HPDE6-E6E7 (cell line): ENCODE measurements around the gene CTTNBP2.

Experiments used
- DNase-seq: peaks from one replicate; pipeline ENCODE4 v3.0.0; 2011; ENCODE audit warnings: missing footprints; ENCODE audit errors: extremely low spot score

Gene CTTNBP2

DNA sequence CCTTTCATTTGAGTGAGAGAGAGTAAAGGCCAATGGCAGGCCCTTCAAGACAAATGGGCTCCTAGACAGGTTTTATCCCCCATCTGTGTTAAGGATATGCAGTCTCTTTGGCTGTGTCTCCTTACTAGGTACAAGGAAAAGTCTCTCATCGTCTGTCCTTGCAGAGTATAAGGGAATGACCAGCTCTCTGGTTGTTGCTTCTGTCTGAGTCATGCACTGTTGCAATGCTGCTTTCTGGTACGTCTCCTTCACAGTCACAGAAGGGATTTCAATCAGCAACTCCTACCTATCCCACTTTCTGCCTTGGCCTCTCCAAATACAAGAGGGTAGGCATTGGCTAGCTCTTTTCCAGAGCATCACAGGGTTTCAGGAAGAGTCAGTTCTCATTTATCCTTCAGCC, 48.1 kb downstream of the CTTNBP2 start:
- DNase-seq: peak; percentile 11

DNA sequence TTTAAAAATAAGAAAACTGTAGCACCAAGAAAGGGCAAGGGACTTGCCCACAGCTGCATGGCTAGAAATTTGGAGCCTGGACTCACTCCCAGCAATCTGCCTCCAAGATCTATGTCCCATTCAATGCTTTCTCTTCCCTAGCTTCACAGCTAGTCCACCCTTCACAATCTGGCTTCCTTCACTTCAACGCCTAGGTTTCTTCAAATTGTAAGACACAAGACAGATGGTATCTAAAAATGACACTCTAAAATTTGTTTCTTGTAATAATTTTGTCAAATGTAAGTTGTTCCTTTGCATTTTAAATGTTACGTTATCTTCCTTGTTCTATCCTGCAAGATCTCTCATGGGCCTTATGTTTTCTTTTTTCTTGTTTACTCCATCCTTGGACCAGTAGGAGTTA, 48.6 kb downstream of the CTTNBP2 start:
- no peak for DNase-seq

DNA sequence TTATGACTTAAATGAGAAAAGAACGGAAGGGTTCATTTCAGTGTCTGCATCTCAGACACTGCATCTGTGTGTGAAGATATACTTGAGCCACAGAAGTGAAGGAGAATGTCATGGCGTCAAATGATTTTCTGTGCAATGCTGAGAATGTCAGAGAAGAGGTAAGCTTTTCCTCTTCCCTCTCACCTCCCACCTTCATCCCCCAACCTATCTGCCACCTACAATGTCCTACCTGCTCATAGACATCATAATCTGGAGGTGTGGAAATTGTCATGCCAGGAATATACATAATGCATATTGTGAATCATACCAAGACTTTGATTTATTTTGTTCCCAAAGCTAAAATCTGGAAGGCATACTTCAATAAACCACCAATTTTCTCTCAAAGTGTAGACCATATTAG, 53.7 kb downstream of the CTTNBP2 start:
- DNase-seq: no peak

GRCh38 chr7:117818232-117818631, 55.0 kb downstream of the CTTNBP2 start:
- DNase-seq: no peak

DNA sequence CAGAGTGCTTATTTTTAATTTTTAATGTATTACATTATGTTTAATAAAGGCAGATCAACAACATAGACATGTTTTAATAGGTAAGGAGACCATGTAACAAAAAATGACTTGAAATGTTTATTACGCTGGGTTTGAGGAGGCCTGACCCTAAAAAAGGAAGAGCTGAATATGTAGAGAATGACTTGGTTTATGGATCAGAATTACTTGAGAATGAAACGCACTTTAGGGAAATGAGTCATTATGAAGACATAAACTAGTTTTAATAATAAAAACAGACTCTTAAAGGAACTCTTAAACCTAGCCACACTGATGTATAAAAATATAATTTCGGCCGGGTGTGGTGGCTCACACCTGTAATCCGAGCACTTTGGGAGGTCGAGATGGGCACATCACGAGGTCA, 56.5 kb downstream of the CTTNBP2 start:
- DNase-seq: no peak

DNA sequence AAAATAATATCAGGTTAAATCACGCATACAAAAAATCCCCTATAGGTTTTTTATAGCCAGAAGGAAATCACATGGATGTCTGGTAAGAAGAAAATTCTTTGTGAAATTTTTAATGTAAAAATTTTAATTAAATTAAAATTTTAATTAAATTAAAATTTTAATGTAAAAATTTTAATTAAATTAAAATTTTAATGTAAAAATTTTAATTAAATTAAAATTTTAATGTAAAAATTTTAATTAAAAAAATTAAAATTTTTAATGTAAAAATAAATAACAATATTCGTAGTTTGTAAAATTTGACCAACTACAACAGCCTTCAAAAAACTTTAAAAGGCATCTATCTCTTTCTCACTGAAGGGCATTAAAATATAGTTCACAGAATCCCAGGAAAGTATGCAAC, 61.5 kb downstream of the CTTNBP2 start:
- no peak for DNase-seq

GRCh38 chr7:117810642-117811512, 62.4 kb downstream of the CTTNBP2 start:
- DNase-seq: no peak

GRCh38 chr7:117809958-117810357, 63.3 kb downstream of the CTTNBP2 start:
- no peak for DNase-seq

DNA sequence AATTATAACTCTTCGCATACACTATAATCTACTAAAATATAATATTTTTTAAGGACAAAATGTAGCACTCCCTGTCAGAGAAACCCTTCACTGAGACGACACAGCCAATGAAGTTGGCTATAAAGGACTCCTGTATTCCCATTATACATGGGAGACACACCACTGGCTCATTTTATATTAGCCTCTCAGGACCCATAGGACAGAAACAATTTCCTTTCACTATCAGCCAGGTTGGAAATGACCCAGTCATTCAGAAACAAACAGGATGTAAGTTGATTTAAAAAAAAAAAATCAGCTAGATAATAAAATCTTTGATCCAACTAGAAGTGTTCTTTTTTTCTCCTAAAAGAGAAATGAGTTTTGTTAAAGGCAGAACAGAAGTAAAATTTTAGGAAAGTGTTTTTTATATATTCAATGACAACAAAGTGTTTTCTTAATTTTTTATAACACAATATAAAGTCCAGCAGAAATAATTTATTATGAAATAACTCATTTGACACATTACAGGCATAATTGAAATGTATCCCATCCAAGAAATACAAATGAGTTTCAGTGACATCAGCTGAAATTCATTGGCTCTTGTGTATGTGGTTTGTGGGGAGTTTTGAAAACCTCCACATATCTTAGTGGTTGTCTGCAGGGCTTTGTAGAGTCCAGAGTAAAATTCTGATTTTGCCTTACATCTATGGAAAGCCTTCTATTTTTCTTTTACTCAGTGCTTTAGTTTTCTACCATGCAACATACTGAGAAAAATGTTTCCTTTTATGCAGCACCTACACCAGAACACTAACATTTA, 64.1 kb downstream of the CTTNBP2 start:
- no peak for DNase-seq

DNA sequence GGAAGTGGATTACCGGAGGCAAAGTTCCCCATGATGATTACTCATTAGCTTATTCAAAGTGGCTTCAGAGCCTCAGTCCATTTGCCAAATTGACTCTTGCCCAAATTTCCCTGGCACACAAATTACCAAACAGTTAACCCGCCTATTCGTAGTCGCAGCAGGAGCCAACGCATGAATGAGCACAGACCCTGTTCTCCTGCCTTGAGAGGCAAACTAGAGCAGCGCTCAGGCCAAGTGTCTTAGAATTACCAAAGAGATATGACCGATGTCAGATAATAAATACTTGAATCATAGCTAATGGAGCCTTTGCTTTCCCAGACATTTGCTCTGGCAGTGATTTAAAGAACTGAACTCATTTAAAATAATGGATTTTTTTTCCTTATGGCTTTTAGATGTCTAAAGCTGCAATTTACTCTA, 64.9 kb downstream of the CTTNBP2 start:
- DNase-seq: no peak

- DNase-seq: no peak
Observed at GRCh38 chr7:117807676-117808075, 65.6 kb downstream of the CTTNBP2 start.

- DNase-seq: no peak
Observed at GRCh38 chr7:117806011-117806410, 67.2 kb downstream of the CTTNBP2 start.

GRCh38 chr7:117805241-117805640, 68.0 kb downstream of the CTTNBP2 start:
- DNase-seq: no peak

DNA sequence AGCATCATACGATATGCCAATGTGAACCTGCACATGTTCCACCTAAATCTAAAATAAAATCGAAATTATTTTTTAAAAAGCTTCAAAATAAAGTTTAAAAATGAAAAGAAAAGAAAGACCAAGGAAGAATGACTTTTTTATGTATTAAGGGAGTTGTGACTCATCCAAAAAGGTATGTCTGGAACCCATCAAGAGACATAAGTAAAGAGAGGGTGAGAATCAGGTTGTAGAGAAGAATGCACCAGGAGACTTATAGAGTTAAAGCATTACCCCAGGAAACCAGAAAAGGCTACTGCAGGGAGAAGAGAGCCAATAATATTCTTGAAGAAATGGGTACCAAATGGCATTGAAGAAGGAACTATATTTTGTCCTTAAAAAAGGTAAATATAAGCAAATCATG, 69.8 kb downstream of the CTTNBP2 start:
- no peak for DNase-seq

DNA sequence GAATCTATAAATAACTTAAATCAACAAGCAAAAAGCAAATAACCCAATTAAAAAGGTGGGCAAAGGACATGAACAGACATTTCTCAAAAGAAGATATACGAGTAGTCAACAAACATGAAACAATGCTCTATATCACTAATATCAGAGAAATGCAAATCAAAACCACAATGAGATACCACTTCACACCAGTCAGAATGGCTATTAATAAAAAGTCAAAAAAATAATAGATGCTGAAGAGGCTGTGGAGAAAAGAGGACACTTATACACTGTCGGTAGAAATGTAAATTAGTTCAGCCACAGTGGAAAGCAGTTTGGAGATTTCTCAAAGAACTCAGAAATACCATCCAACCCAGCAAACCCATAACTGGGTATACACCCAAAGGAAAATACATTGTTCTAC, 70.6 kb downstream of the CTTNBP2 start:
- no peak for DNase-seq

- no peak for DNase-seq
Observed at GRCh38 chr7:117800841-117801240, 72.4 kb downstream of the CTTNBP2 start.

DNA sequence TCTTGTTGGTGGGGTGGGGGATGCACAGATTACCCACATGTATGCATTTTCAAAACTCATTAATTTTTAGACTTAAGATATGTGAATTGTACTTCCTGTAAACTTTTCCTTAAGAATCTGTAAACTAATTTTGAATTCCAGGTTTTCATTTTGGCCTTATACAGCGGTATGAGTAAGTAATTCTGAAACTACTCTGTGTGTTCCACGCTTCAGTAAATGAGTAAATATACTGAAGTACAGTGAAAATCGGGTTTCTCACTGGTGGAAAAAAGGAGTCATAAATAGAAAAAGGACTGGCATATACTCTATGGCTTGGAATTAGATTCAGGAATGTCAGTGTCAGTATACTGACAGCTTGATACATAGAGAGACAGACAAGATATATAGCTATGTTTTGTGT, 72.8 kb downstream of the CTTNBP2 start:
- DNase-seq: no peak

- no peak for DNase-seq
Observed at GRCh38 chr7:117796889-117797288, 76.4 kb downstream of the CTTNBP2 start.

DNA sequence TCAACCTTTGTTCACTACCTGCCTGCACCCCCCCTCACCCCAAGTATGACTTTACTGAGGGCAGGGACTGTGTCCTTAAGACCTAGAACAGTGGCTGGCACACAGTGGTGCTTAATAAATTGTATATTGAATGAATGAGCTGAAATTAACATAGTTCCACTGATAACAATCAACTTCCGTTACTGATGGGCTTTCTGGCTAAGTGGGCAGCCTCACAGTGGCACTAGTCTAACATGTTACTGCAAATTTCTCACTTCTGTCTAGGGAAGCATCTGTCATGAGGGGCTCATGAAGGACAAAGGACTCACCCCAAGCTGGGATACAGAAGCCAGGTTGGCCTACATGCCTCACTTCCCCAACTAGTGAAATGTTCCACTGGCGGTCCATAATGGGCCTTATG, 79.3 kb downstream of the CTTNBP2 start:
- DNase-seq: no peak

DNA sequence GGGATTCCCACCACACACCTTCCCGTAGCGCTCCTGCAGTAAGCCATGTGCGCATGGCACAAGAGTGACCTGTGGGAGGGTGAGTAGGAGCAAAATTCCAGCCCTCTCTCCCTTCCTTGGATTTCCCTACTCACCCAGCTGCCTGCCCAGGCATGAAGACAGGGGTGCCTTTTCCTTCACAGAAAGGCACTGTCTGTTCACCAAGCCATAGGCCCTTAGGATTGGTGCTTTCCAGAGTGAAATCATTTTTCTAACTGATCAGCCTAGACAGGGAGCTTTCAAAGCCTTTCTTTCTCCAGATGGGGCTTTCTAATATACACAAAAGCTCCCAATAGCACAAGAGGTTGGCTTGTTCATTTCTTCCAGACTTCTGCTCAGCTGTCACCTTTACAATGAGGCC, 79.7 kb downstream of the CTTNBP2 start:
- no peak for DNase-seq

DNA sequence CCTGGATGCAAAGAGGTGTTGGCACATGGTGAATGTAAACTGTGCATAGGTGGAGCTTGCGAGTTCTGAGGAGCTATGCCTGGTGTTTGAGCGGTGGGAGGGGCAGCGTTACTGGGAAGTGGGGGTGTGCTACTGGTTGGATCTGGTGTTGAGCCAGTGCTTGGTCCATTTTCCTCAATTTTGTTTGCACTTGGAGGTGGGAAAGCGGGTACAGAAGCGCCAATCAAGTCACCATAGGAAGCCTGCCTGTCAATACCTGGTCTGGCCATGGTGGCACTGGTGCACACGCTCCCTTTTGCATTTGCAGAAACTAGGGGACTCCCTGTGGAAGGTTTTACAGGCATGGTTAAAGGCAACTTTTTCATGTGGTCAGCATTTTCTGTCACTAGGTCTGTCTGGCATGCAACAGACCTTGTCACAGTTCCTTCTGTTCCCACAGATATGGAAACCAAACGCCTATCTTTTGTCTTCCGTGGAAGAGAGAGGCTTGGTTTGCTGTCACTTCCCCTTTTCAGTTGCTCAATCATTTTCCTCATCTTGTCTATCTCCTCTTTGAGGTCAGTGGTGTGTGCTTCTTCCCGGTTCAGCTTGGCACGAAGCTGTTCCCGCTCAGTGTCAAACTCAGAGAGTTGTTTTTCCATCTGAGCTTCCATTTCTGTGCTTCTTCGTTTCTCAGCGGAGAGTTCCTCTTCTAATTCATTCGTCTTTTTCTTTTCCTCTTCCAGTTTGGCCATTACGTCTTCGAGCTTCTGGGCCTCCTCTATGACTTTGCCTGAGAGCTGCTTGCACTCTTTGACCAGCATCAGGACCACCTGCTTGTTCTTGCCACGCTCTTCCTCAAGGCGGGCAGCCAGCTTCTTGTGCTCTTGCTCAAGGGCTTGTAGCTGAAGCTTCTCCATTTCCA, 81.1 kb downstream of the CTTNBP2 start:
- DNase-seq: no peak

- DNase-seq: no peak
Observed at GRCh38 chr7:117790731-117791130, 82.5 kb downstream of the CTTNBP2 start.
